Umbilical cord (tissue), 1 donor: ENCODE measurements around the gene SNRPB2. TPM values are rescaled to one million over a fixed set of nuclear protein-coding genes. Genes with fewer than 3 reads are reported as not detected.

Experiments
- total RNA-seq: library from RNA; depleted of rRNA; stranded (reverse); fragments of >200 nt; gene quantifications from one replicate; pipeline ENCODE4 v1.2.3, GENCODE V29; 2014; ENCODE audit warnings: low replicate concordance; ENCODE audit not compliant: insufficient read depth

Gene SNRPB2
- total RNA-seq, 1 donor from 2014 or later, result 37.3 TPM

Other genes with a start within 250 kb of the SNRPB2 start
- 17.6 TPM for gene KIF16B, start 156.6 kb upstream of the SNRPB2 start, total RNA-seq
- 1.7 TPM for gene OTOR, start 18.3 kb downstream of the SNRPB2 start, total RNA-seq